GM21737 (cell line): ENCODE data around the gene USP6NL.
"Not testable (repeated sequence)": the region's sequence is repeated elsewhere in the genome, so short reads cannot be mapped to it uniquely, and the experiment has no call there.

Experiments
- ATAC-seq: cut with Tn5 transposase; IDR thresholded peaks from one replicate; pipeline ENCODE4 v1.9.1; 2021; ENCODE audit warnings: mild to moderate bottlenecking, moderate library complexity; ENCODE audit not compliant: unreplicated experiment

Gene USP6NL

GRCh38 chr10:11611248-11612020 lies at the start of gene USP6NL:
TSS of gene USP6NL (minus strand) at chr10:11611650. CDS start at chr10:11597634, 14,016 bp downstream.
- ATAC-seq = peak; percentile 44

DNA sequence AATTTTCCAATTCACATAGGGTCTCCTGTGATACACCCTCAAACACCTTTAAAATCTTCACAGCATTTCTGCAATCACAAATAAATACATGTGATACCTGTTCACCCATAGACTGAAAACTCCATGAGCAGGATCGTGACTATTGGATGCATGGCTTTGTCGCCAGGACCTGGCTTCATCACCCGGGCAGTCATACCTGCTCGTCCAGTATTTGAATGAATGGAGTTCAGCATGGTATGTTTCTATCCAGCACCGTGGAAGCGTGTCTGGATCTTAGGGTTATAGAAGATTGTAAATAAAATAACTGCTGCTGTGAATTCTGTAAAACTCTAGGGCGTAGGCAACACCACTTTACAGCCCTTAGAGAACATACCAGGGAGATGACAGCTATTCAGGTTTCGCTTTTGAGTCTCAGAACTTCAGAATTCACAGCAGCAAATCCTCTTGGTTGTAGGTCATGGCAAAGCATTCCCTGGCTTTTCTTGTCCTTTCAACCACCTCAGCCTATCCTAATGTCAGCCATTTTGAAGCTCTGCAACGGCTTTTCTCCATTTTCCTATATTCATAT lies 47.4 kb upstream of the USP6NL start:
- no peak for ATAC-seq

GRCh38 chr10:11655836-11656235 lies 44.4 kb upstream of the USP6NL start:
- ATAC-seq = no peak

DNA sequence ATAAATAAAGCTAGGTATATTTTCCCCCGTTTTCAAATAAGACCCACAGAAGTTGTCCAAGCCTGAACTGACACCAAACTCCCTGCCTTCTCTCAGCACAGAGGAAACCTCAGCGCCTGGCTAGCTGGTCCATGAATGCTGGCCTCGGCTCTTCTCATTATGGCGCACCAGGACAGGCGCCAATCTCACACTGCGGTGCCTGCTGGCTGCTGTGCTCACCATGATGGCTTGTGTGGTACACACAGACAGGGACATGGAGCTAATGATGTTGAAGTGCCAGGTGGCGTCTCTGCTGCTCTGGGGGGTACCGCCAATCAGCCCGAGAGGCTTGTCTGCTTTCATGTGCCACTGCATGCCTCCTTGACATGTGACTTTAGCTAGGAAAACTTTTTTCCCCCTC lies 43.2 kb upstream of the USP6NL start:
- ATAC-seq = no peak

DNA sequence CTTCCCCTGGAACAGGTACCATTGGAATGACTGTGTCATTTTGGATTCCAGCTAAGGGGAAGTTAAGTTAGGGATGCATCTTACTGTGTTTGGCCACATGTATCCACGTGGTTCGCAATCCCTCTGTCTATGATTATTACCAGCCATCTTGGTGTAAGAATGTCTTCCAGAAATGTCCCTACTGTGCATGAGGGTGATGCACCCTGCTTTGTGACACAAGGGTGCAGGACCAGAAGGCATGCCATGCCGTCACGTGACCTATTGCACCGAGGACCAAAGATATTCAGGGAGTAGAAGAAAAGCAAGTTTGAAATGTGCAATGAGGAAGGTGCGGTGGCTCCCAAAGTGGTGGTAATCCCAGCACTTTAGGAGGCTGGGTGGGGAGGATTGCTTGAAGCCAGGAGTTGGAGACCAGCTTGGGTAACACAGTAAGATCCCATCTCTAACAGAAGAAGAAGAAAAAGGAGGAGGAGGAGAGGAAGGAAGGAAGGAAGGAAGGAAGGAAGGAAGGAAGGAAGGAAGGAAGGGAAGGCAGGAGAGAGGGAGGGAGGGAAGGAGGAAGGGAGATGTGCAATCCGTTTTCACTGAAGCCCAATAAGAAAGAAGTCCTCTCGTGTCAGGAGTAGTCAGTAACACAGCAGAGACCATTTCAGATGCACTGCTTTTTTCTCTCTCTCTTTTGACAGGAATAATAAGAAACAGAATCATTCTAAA lies 42.5 kb upstream of the USP6NL start:
- ATAC-seq = no peak

GRCh38 chr10:11647676-11648075 lies 36.2 kb upstream of the USP6NL start:
- no peak for ATAC-seq

- ATAC-seq = no peak
These were observed 35.0 kb upstream of the USP6NL start for GRCh38 chr10:11646450-11646849.

DNA sequence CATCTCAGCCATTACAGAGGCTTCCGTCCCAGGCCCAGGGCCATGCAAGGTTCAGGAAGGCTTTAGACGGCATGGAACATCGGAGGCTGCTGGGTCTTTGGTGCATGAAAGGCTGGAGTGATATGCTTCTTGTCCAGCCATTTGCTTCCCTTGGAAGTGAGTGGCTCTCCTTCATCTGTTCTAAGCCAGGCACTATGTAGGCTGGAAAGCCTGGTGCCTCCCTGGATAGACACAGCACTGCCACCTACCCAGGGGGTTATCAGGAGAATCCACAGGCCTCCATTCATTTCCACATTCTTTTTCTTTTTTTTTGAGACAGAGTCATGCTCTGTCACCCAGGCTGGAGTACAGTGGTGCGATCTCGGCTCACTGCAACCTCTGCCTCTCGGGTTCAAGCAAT lies 31.6 kb upstream of the USP6NL start:
- ATAC-seq = no peak

DNA sequence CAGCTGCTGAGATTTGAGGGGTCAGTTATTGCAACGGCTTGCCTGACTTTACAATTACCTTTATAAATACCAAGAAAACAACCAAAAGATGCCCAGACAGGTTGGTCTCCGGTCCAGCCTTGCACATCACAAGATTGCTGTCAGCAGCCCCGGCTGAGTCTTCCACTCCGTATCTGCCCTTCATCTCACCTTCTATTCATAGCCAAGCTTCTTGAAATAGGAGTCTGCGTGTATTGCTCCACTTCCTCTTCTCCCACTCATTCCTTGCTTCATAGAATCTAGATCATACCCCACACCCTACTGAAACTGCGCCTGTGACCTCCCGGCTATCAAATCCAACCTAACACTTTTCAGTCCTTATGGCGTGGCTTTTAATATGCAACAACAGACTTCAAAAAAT lies 31.1 kb upstream of the USP6NL start:
- no peak for ATAC-seq

DNA sequence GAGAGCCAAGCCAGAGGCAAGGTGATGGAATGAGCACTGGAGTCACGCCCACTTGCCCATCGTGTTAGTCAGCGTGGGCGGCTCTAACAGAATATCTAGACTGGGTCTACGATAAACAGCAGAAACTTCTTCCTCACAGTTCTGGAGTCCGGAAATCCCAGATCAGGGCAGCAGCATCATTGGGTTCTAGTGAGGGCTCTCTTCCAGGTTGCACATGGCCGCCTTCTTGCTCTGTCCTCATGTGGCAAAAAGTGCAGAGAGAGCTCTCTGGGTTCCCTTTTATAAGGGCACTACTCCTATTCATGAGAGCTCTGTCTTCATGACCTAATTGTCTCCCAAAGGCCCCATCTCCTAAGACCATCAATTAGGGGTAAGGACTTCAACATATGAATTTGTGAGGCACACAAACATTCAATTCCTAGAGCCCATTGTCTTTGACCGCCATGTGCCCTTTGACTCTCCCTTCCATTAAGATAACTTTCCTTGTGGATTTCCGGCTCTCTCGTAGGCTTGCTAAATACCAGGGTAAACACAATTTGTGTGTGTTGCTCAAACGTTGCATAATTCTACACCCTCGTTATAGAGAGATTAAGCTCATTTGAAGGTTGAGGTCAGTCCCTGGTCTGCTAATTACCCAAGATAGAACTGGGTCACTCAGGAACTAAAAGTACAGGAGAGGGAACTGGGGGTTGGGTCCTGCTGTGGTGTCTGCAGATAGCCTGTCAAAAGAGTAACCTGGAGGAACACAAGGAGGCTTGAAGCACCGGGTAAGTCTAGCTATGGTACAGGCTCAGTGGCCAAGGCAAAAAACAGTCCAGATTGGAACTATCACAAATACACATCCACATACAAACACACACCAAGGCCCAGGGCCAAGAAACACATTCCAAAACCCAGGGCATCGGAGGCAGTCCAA lies 28.7 kb upstream of the USP6NL start:
- ATAC-seq = no peak

DNA sequence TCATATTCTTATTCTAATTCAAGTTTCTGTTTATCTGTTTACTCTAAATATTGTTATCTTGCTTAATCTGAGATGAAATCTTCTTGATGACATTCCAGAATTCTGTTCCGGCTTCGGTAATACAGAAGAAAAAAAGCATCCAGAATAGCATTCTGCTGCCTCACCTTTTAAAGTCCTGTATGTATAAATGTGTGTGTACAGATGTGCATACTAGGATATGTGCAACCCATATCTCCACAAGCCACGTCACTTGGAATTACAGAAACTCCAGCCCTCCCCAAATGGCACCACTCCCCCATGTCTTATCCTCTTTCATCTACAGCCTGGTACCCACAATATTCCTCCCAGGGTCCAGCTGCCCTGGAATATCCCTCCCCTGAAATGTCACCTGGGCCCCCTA lies 27.9 kb upstream of the USP6NL start:
- no peak for ATAC-seq

DNA sequence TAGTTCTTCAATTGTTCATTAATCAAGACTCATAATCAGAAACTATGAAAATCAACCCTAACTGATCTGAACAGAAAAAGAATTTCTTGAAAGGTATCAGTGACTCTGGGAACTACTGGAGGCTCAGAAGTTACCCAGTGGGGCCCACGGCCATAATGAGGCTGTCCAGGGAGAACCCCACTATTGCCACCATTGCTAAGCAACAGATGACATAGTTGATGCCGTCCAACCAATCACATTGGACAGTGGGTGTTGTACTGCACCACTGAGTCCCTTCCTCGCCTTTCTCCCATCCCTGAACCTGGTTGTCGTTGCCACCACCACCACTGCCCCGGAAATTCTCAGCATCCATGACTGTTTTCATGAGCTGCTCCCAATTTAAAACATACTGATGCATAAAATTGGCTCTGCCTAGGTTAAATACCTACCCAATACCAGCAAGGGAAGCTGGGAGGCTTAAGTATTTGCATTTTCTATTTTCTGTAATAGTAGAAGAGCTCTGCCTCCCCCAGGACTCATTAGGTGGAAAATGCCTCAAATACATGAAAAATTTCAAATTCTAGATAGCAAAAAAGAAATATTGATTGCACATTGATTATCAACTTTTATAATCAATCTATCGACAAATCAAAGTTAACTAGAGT lies 26.7 kb upstream of the USP6NL start:
- ATAC-seq = no peak

DNA sequence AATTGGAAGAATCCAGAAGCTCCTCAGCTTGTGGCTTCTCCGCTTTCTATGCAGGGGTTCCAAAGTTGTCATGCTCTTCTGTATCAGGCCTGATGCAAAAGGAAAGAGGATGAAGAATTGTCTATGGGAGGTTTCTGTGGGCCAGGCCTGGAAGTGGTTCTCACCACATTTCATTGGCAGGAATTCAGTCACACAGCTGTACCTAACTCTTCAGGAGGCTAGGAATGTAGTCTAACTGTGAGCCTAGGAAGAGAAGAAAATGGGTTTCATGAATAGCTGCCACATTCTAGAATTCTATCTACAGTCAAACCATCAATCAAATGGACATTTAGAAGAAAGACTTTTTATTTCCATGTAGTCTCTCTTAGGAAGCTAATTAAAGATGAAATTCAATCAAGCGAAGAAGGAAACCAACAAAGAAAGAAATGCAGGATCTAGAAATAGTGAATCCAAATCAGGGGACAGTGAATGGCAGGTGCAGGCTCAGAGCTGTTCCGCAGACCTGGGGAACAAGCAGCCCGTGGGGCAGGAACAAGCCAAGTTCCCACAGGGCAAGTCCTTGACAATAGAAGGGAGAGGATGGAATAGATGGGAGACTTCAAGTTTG lies 25.4 kb upstream of the USP6NL start:
- ATAC-seq = no peak

DNA sequence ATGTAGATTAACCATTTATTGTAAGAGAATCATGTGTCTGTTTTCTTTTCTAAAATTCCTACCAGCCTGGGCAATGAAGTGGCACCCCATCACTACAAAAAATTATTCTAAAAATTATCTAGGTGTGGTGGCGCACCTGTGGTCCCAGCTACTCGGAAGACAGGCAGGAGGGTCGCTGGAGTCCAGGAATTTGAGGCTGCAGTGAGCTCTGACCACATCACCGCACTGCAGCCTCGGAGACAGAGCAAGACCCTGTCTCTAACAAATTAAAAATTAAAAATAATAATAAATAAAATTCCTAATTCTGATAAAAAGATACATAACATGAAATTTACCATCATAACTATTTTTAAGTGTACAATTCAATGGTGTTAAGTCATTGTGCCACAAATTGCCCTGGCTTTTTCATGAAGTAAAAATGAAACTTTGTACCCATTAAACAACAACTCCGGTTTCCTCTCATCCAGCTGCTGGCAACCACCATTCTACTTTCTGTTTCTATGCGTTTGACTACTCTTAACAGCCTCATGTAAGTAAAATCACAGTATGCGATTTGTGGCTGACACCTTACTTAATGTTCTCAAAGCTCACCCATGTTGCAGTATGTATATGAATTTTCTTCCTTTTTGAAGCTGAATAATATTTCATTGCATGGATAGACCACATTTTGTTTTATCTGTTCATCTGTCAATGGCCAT lies 20.6 kb upstream of the USP6NL start:
- ATAC-seq = peak; percentile 96

- ATAC-seq = no peak
These were observed 19.8 kb upstream of the USP6NL start for GRCh38 chr10:11631291-11631690.

DNA sequence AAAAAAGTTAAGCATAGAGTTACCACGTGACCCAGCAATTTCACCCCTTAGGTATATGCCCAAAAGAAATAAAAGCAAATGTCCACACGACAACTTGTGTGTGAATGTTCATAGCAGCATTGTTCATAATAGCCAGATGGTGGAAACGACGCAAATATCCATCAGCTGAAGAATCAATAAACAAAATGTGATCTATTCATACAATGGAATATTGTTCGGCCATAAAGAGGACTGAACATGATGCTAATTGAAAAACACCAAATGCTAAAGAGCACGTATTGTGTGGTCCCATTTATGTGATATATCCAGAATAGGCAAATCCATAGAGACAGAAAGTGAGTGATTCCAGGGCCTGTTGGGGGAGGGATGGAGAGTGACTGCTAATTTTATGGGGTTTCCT lies 18.3 kb upstream of the USP6NL start:
- ATAC-seq = no peak

DNA sequence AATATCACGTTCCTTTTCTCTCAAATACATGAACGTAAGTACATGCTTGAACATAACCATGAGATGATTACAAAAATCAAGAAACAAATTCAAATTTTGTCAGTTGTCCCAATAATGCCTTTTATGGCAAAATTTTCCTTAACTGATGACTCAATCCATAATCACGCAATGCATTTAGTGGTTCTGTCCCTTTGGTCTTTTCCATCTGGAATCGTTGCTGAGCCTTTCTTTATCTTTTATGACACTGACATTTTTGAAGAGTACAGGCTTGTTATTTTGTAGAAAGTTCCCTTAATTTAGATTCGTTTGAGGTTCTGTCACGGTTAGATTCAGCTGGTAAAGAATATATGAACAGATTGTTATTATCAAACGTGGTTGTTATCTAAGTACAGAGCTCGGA lies 16.5 kb upstream of the USP6NL start:
- not testable (repeated sequence) for ATAC-seq

DNA sequence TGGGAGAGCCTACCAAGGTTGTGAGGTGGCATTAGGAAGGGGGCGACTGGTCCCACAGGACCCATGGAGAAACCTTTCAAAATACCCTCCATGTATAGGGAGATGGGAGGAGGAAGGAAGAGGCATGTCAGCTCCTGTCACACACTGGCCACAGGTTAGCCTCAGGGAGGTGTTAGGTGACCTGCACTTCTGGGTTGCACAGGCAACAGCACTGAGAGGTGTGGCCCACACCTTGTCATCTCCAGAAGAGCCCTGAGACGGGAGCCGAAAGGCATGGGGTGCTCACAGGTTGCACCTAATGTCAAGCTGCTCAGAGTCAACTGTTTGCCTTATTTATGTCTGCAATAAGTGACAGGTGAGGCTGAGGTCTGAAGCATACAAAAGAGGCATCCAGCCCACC lies 14.6 kb upstream of the USP6NL start:
- no peak for ATAC-seq

DNA sequence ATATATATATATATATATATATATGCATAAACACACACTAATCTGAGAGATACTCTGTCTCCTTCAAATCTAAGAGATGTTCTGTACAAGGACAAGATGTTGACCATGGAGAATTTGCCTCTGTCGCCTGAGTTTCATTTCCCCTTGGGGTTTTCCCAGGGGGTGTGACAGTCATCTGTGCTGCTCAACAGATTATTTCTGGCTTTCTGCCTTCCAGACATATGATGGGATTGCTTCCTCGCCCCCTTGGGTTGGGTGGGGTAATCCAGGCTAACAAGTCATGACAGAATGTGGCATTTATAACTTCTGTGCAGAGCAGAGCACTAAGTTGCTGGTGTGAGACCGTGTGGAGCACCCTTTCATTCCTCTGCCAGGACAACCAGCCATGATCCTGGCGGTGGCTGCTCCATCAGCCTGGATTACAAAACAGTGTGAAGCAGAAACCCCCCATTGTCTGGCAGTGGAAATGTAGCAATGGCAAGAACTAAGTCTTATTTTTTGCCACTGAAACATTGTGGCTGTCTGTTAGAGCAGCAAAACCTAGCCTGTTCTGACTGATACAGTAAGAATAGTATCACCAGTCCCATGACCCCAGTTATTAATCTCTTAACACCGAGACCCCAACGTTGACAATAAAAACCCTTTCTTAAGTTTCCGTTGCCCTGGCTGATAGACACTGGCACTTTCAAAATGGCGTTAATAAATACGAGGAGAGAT lies 13.7 kb upstream of the USP6NL start:
- ATAC-seq = peak; percentile 75
